Measurements from ENCODE around the gene APPBP2.

The APPBP2 gene

GRCh38 chr17:60513014-60513413 lies 13.0 kb downstream of the APPBP2 start:
- no peak overlapping the region for H3K4me3 ChIP-seq (ENCODE audit: low read depth, low read length)
- no peak for TF ChIP-seq CTCF (IDR thresholded peaks at IDR 0.05; ENCODE audit: borderline replicate concordance, insufficient read depth, low read depth, low read length)

DNA sequence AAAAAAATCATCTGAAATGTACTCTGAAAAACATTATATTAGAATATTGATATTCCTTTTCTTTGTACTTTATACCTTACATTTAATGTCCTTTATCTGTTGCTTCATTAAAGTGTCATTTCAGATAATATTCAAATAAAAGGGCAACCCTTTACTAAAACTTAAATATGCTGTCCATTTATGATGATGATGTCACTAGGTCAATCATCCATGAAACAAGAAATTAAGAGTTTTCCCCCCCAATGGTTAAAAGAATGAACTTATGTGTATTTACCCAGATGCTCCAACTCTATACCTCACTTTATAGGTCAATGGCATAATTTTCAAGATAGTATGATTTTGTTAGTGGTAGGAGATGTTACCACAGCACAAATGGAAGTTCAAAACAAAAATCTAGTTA lies 15.3 kb downstream of the APPBP2 start:
- TF ChIP-seq CTCF (IDR thresholded peaks at IDR 0.05; ENCODE audit: borderline replicate concordance, insufficient read depth, low read depth, low read length) = no peak
- no peak overlapping the region for H3K4me3 ChIP-seq (ENCODE audit: low read depth, low read length)

- TF ChIP-seq CTCF (IDR thresholded peaks at IDR 0.05; ENCODE audit: borderline replicate concordance, insufficient read depth, low read depth, low read length) = no peak
- H3K4me3 ChIP-seq (ENCODE audit: low read depth, low read length) = no peak overlapping the region
Measured at GRCh38 chr17:60510031-60510430, 16.0 kb downstream of the APPBP2 start.

GRCh38 chr17:60508384-60508980 lies 17.6 kb downstream of the APPBP2 start:
- TF ChIP-seq CTCF (IDR thresholded peaks at IDR 0.05; ENCODE audit: borderline replicate concordance, insufficient read depth, low read depth, low read length) = no peak
- no peak overlapping the region for H3K4me3 ChIP-seq (ENCODE audit: low read depth, low read length)

DNA sequence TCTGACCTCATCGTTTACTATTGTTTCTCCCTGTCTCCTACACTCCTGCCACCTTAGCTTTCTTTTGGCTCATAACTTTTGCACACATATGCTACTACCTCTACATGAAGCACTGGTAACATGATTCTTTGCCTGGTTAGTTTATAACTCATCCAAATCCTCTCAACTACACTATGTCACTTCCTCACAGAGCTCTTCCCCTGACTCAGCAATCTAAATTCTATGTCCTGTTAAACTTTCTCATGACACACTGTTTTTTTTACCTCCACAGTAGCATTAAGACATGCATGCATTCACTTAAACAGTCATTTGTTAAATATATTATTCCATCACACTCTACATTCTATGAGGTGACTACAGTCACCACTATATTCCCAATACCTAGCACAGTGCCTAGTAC lies 19.7 kb downstream of the APPBP2 start:
- no peak for TF ChIP-seq CTCF (IDR thresholded peaks at IDR 0.05; ENCODE audit: borderline replicate concordance, insufficient read depth, low read depth, low read length)

DNA sequence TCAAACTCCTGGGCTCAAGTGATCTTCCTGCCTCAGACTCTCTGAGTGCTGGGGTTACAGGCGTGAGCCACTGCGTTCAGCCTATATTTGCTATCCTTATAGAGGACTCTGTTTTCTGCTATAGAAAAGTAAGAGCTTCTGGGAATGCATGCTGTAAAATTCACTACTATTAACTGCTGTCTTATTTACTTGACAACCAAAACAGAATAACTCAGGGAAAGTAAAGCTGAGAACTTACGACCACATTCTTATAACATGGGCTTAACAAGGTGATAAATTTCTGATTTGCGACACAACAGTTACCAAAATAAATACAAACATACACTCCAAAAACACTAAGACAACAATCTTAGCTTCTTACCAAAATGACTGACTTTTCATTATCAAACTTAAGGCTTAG lies 23.9 kb downstream of the APPBP2 start:
- H3K4me3 ChIP-seq (ENCODE audit: low read depth, low read length) = no peak overlapping the region
- TF ChIP-seq CTCF (IDR thresholded peaks at IDR 0.05; ENCODE audit: borderline replicate concordance, insufficient read depth, low read depth, low read length) = no peak

More for the DNA sequence above, 19.7 kb downstream of the APPBP2 start:
- H3K4me3 ChIP-seq (ENCODE audit: low read depth, low read length) = no peak overlapping the region

GRCh38 chr17:60501589-60501988 lies 24.5 kb downstream of the APPBP2 start:
- TF ChIP-seq CTCF (IDR thresholded peaks at IDR 0.05; ENCODE audit: borderline replicate concordance, insufficient read depth, low read depth, low read length) = no peak
- no peak overlapping the region for H3K4me3 ChIP-seq (ENCODE audit: low read depth, low read length)
